Measurements from ENCODE around the gene KRT20. TPM values are rescaled to one million over a fixed set of nuclear protein-coding genes. Genes with fewer than 3 reads are reported as not detected.

KRT20 gene
- total and polyA plus RNA-seq, 2 of the 13 experiments (the other 11 are each of a cell fraction or from before 2014, with no cell fraction given), result 0.13 to 0.20 TPM

DNA sequence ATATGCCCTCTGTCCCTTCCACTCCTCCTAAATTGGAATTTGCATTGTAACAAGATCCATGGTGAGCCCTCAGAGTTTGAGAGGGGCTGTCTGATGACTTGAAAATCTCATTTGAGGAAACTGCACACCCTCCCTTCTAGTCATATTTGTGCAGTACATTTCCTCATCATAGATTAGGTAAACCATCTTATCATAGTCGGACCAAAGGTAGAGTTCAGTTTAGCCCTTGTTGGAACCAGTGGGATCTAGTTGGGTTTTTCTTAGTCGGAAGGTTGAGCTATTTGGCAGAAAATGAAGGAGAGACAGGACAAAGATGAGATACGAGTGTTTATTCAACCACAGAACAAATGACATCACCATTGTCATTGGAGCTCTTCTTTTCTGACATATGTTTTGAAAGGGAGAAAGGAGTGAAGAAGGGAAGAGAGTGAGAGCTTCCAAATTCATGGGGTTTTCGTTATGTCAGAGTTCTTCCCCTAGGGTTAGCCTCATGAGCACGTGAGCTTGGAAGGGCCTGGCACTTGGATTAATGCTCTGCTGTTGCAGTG, 15.8 kb upstream of the KRT20 start (continued):
- no peak for TF ChIP-seq BATF2 (CRISPR knock-in tag; IDR thresholded peaks at IDR 0.05)

DNA sequence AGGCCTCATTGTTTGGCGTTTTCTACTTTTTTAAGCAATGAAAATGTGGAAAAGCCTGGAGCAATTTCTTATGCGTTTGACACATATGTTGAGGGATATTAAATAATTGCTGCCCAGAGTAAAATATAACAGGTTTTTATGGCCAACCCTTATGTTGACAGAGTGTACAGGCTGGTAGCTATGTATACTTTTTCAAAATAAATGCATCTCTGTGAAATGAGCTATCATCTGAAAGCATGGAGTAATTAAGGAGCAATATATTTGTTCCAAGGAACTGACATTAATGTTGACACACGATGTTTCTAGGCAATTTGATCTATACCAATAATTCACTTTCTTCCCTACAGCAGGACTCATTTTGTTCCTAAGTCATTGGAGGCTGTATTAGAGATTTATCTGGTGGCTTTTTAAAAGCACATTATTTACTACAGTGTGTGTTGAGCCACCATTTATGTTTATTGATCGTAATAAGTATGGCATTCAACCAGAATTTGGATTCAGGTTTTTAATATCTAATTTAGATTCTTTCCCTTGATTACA, 11.9 kb upstream of the KRT20 start:
- no peak for TF ChIP-seq RARG (CRISPR knock-in tag; IDR thresholded peaks at IDR 0.05; ENCODE audit: low read depth)
- no peak for TF ChIP-seq MAF1 (CRISPR knock-in tag; IDR thresholded peaks at IDR 0.05; ENCODE audit: borderline replicate concordance)
- TF ChIP-seq ZEB1 (IDR thresholded peaks at IDR 0.05; ENCODE audit: insufficient replicate concordance, low read depth), result no peak
- TF ChIP-seq PPARG (CRISPR knock-in tag; conservative IDR thresholded peaks at IDR 0.05), result no peak
- TF ChIP-seq ZKSCAN1 (IDR thresholded peaks at IDR 0.05; ENCODE audit: low read length), result no peak
- TF ChIP-seq HDAC2 (CRISPR knock-in tag; IDR thresholded peaks at IDR 0.05), result no peak
- no peak for TF ChIP-seq SCMH1 (CRISPR knock-in tag; IDR thresholded peaks at IDR 0.05; ENCODE audit: borderline replicate concordance)
- TF ChIP-seq ZNF790 (CRISPR knock-in tag; IDR thresholded peaks at IDR 0.05; ENCODE audit: borderline replicate concordance), result no peak
- no peak for TF ChIP-seq MIER3 (CRISPR knock-in tag; IDR thresholded peaks at IDR 0.05; ENCODE audit: borderline replicate concordance)
- no peak for TF ChIP-seq ZNF556 (CRISPR knock-in tag; IDR thresholded peaks at IDR 0.05; ENCODE audit: borderline replicate concordance)
- no peak for TF ChIP-seq ZNF619 (CRISPR knock-in tag; IDR thresholded peaks at IDR 0.05)
- no peak for TF ChIP-seq ONECUT2 (CRISPR knock-in tag; IDR thresholded peaks at IDR 0.05)
- no peak for TF ChIP-seq CERS6 (CRISPR knock-in tag; IDR thresholded peaks at IDR 0.05)
- TF ChIP-seq ZNF629 (CRISPR knock-in tag; conservative IDR thresholded peaks at IDR 0.05), result no peak
- TF ChIP-seq, protein P1, sequence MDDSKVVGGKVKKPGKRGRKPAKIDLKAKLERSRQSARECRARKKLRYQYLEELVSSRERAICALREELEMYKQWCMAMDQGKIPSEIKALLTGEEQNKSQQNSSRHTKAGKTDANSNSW (CRISPR knock-in tag; IDR thresholded peaks at IDR 0.05; ENCODE audit: borderline replicate concordance), result no peak
- peaks cover 0 to 34% of the 10 kb centered on the region in 2 experiments; a peak in 2 of 5 replicates for H3K27me3 ChIP-seq (ENCODE audit: control insufficient read depth in 1 of 2, insufficient read depth in 2 of 2, low read length in 2 of 2)
- in situ Hi-C loops (cut with HindIII; ENCODE audit: extremely low pct_ligation_motif_present, low pct_unique_long_range_greater_than_20kb) (no loop called here), intact Hi-C loops (cut with micrococcal nuclease; ENCODE audit: unreplicated experiment) (no loop called here)
- peaks cover 21% of the 10 kb centered on the region for H3K4me1 ChIP-seq (ENCODE audit: insufficient read depth, low read length)
- ATAC-seq, result no peak
- no peak for FAIRE-seq
- no peaks in the 10 kb centered on the region for H3K9me3 ChIP-seq (ENCODE audit: low read length)
- DNase-seq (ENCODE audit: low spot score), result no peak
- CTCF ChIA-PET (ENCODE audit: low intra/inter-chr PET ratio, low total read pairs), result no interaction called here
- POLR2A ChIA-PET, result no interaction called here
- no peak overlapping the region for H2AFZ ChIP-seq (ENCODE audit: low read length)
- no peak overlapping the region for H3K9ac ChIP-seq (ENCODE audit: insufficient read depth, low read depth, low read length)
- BruUV-seq (replicated peaks), result no TSS peak
- WGBS (ENCODE audit: low lambda C conversion rate), result 51% methylated on average over 4 of the region's 4 CpGs
- no peak overlapping the region for H3K4me3 ChIP-seq (replicated peaks in 1 of 3; ENCODE audit: insufficient read depth in 1 of 3, low read depth in 2 of 3, low read length in 3 of 3)
- H3K4me2 ChIP-seq (ENCODE audit: low read depth, low read length), result no peak overlapping the region
- H3K27ac ChIP-seq (ENCODE audit: extremely low read length, insufficient read depth, low read length), result no peak overlapping the region
- H3K79me2 ChIP-seq (ENCODE audit: insufficient read depth, low read length), result no peaks in the 10 kb centered on the region
- no peaks in the 10 kb centered on the region for H4K20me1 ChIP-seq (ENCODE audit: insufficient read depth, low read length)
- no peaks in the 10 kb centered on the region for H3K36me3 ChIP-seq (replicated peaks in 1 of 2; ENCODE audit: control insufficient read depth in 1 of 2, insufficient read depth in 2 of 2, low read length in 2 of 2)

Data from HepG2 (cell line).